Liver (tissue), 9 donors: ENCODE results near the gene FBXO34. TPM values are rescaled to one million over a fixed set of nuclear protein-coding genes. Genes with fewer than 3 reads are reported as not detected.
A peak's percentile ranks its signal among the peaks of the same experiment; 100 is the strongest.

Source experiments
- DNase-seq: peaks from one replicate; pipeline ENCODE4 v3.0.0-alpha.2; 2017; ENCODE audit warnings: low spot score
- H3K27ac ChIP-seq, 2 donors: one replicate each; pipeline ENCODE4 v1.7.0; 2013; ENCODE audit warnings: inconsistent platforms in 2 of 2, low read length in 2 of 2, control low read depth in 1 of 2, low read depth in 1 of 2, mild to moderate bottlenecking in 1 of 2
- H3K27me3 ChIP-seq, 4 donors: one replicate each; pipeline versions ENCODE4 v1.6.1 to v1.7.0; 2013; ENCODE audit warnings: low read length in 3 of 4, inconsistent platforms in 1 of 4, mild to moderate bottlenecking in 1 of 4, moderate library complexity in 1 of 4; ENCODE audit not compliant: control insufficient read depth in 4 of 4, insufficient read depth in 4 of 4
- H3K36me3 ChIP-seq, 4 donors: one replicate each; pipeline versions ENCODE4 v1.6.1 to v1.7.0; 2013; ENCODE audit warnings: low read length in 3 of 4, mild to moderate bottlenecking in 3 of 4, low read depth in 1 of 4, moderate library complexity in 1 of 4; ENCODE audit not compliant: control insufficient read depth in 4 of 4, insufficient read depth in 3 of 4
- H3K4me1 ChIP-seq, 4 donors: one replicate each; pipeline versions ENCODE4 v1.6.1 to v1.7.0; 2013; ENCODE audit warnings: low read length in 3 of 4, mild to moderate bottlenecking in 3 of 4, moderate library complexity in 1 of 4; ENCODE audit not compliant: control insufficient read depth in 4 of 4, insufficient read depth in 4 of 4
- H3K4me3 ChIP-seq, 3 donors: one replicate each; pipeline versions ENCODE4 v1.6.1 to v1.7.0; 2013; ENCODE audit warnings: low read length in 3 of 3, control low read depth in 1 of 3, low read depth in 1 of 3, mild to moderate bottlenecking in 1 of 3
- H3K9ac ChIP-seq, 2 donors: one replicate each; pipeline ENCODE4 v1.7.0; 2013; ENCODE audit warnings: low read length in 2 of 2, mild to moderate bottlenecking in 2 of 2, moderate library complexity in 2 of 2, control low read depth in 1 of 2, low read depth in 1 of 2
- H3K9me3 ChIP-seq, 4 donors: one replicate each; pipeline versions ENCODE4 v1.6.1 to v1.7.0; 2013; ENCODE audit warnings: low read length in 3 of 4; ENCODE audit not compliant: control insufficient read depth in 4 of 4
- FOXA1 ChIP-seq: IDR thresholded peaks from 2 replicates; pipeline ENCODE4 v1.6.1; 2016; ENCODE audit warnings: antibody characterized with exemption
- HNF4G ChIP-seq: IDR thresholded peaks from 2 replicates; pipeline ENCODE4 v1.6.1; 2016; ENCODE audit warnings: antibody characterized with exemption
- JUND ChIP-seq, 2 donors: IDR thresholded peaks; 2 replicates each; pipeline ENCODE4 v1.6.1; 2016; ENCODE audit warnings: antibody characterized with exemption in 2 of 2
- RAD21 ChIP-seq, 2 donors: IDR thresholded peaks; 2 replicates each; pipeline ENCODE4 v1.6.1; 2016; ENCODE audit warnings: antibody characterized with exemption in 2 of 2, mild to moderate bottlenecking in 2 of 2
- RXRA ChIP-seq, 2 donors: IDR thresholded peaks; 2 replicates each; pipeline ENCODE4 v1.6.1; 2017 to 2018; ENCODE audit warnings: antibody characterized with exemption in 2 of 2, mild to moderate bottlenecking in 1 of 2
- SP1 ChIP-seq: IDR thresholded peaks from 2 replicates; pipeline ENCODE4 v1.6.1; 2018; ENCODE audit warnings: antibody characterized with exemption, mild to moderate bottlenecking
- YY1 ChIP-seq: IDR thresholded peaks from 2 replicates; pipeline ENCODE4 v1.6.1; 2016; ENCODE audit warnings: antibody characterized with exemption, mild to moderate bottlenecking
- WGBS: extraction: QIAGEN DNeasy Blood & Tissue Kit; methylation state at CpG from one replicate; pipeline ENCODE4 v1.1.7; 2013; 5-methylcytosine and 5-hydroxymethylcytosine counted together
- polyA plus RNA-seq, 2 donors: library from polyadenylated mRNA; stranded (reverse) in 1 of 2; unstranded in 1 of 2; fragments of 200-250 nt in 1 of 2; fragments of >200 nt in 1 of 2; fragmentation: Nextera tagmentation in 1 of 2; extraction: Ambion mirVana in 1 of 2; gene quantifications; one replicate each; pipeline versions ENCODE4 v1.2.1 to v1.2.3, GENCODE V29; 2013 to 2015
- total RNA-seq, 2 donors: library from RNA; depleted of rRNA; stranded (reverse); fragments of >200 nt; gene quantifications; one replicate each; pipeline ENCODE4 v1.2.3, GENCODE V29; 2014
- TF ChIP-seq, protein P1 (sequence below): IDR thresholded peaks from 2 replicates; pipeline ENCODE4 v1.6.1; 2016; ENCODE audit warnings: antibody characterized with exemption
- TF ChIP-seq, protein P2 (sequence below): IDR thresholded peaks from 2 replicates; pipeline ENCODE4 v1.6.1; 2016; ENCODE audit warnings: antibody characterized with exemption, mild to moderate bottlenecking
- donor health status: healthy.
- donor health status: healthy.
- donor health status: healthy.
- donor health status: healthy.
- donor health status: healthy.

The FBXO34 gene
- total and polyA plus RNA-seq, 4 donors = 4.2 to 25.8 (median 10.1) TPM

DNA sequence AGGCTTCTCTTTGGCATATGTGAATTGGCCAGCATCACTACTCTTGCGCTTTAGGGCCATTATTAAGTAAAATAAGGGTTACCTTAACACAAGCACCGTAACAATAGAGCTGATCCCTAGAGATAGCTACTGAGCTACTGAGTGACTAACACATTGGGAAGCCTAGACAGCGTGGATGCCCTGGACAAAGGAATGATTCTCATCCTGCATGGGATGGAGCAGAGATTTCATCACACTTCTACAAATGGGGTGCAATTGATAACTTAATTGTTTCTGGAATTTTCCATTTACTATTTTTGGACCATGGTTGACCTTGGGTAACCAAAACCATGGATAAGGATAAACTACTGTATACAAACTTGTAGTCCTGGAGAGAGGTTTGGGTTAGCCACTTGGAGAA lies 57.1 kb downstream of the FBXO34 start:
- peaks cover 0 to 13% (median 5%) of the 10 kb centered on the region in 4 donors for H3K4me1 ChIP-seq
- no peak overlapping the region for H3K4me3 ChIP-seq
- no peak overlapping the region for H3K27ac ChIP-seq
- no peak overlapping the region for H3K9ac ChIP-seq
- no peaks in the 10 kb centered on the region for H3K9me3 ChIP-seq
- no peak for DNase-seq
- 96% methylated on average over 3 of the region's 3 CpGs for WGBS
- no peak for TF ChIP-seq HNF4G
- no peaks in the 10 kb centered on the region for H3K27me3 ChIP-seq
- peaks cover 0 to 2% (median 0%) of the 10 kb centered on the region in 4 donors for H3K36me3 ChIP-seq

DNA sequence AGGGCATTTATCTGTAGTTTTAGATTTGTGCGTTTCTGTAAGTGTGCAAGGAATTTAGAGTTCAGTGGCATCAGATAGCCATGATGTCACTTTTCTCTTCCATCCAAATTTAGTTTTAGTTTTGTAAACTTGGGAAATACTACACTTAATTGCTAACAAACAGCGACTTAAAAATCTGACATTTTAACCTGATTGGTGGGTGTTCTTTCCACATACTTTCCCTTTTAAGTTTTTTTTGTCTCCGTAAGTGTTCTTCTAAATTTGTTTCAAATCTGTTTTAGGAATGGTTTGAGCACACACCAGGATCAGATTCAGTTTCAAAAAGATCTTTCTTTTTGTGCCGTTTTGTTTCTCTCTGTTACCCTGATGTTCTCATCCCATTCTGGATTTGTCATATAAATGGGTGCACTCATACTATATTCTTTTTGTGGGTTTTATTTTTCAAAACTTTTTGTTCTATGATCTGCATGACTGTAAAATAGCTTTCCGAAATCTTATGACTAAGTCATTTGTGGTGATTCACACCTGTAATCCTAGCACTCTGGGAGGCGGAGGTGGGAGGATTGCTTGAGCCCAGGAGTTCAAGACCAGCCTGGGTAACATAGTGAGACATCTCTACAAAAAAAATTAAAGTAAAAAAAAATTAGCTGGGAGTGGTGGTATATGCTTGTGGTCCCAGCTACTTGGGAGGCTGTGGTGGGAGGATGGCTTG lies 58.9 kb downstream of the FBXO34 start:
- TF ChIP-seq JUND (IDR thresholded peaks at IDR 0.05) (no peak), RXRA (IDR thresholded peaks at IDR 0.05) (no peak), FOXA1 (no peak), SP1 (no peak), RAD21 (IDR thresholded peaks at IDR 0.05) (no peak)
- TF ChIP-seq, protein P1, sequence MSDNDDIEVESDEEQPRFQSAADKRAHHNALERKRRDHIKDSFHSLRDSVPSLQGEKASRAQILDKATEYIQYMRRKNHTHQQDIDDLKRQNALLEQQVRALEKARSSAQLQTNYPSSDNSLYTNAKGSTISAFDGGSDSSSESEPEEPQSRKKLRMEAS = no peak
- TF ChIP-seq, protein P2, sequence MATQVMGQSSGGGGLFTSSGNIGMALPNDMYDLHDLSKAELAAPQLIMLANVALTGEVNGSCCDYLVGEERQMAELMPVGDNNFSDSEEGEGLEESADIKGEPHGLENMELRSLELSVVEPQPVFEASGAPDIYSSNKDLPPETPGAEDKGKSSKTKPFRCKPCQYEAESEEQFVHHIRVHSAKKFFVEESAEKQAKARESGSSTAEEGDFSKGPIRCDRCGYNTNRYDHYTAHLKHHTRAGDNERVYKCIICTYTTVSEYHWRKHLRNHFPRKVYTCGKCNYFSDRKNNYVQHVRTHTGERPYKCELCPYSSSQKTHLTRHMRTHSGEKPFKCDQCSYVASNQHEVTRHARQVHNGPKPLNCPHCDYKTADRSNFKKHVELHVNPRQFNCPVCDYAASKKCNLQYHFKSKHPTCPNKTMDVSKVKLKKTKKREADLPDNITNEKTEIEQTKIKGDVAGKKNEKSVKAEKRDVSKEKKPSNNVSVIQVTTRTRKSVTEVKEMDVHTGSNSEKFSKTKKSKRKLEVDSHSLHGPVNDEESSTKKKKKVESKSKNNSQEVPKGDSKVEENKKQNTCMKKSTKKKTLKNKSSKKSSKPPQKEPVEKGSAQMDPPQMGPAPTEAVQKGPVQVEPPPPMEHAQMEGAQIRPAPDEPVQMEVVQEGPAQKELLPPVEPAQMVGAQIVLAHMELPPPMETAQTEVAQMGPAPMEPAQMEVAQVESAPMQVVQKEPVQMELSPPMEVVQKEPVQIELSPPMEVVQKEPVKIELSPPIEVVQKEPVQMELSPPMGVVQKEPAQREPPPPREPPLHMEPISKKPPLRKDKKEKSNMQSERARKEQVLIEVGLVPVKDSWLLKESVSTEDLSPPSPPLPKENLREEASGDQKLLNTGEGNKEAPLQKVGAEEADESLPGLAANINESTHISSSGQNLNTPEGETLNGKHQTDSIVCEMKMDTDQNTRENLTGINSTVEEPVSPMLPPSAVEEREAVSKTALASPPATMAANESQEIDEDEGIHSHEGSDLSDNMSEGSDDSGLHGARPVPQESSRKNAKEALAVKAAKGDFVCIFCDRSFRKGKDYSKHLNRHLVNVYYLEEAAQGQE = no peak

DNA sequence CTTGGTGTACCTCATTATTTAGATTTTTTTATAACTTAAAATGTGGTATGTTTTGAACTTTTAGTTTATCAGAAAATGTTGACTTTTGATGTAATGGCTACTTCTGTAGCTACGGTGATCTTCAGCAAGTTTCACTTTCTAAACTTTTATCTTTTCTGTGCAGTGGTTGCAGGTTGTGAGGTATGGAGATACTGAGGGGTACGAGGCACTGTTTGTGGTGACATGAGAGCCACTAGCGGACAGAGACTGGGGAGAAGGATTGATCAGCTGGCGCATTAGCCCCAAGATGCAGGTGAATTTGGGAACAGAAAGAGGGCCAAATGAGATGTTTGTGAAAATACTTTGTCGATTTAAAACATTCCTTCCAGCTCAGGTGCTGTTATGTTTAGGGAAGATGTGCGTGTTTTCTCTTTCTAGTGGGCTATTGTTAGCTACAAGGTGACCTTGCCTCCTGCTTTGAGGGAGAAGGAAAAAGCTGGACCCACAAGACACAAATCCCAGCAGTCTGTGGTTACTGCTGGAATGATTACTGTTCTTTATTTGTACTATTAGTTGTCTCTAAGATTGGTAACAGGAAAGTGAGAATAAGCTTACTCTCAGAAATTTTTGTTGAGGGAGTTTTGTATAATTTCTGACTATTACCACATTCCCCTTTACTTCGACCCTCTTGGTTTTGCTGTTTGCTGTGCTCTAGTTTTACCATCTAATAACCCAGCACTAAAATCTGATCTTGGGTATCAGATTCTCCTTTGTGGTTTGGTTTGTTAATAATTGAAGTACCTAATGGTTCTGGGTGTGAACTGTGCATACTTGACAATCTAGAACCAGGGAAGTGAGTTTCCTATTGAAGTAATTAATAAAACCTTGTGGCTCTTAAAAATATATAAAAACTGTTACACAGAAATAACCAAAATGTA lies 61.7 kb downstream of the FBXO34 start:
- 56% methylated on average over 7 of the region's 7 CpGs for WGBS
- Histone ChIP-seq H3K9ac (no peak overlapping the region), H3K4me3 (no peak overlapping the region), H3K27ac (no peak overlapping the region), H3K9me3 (no peaks in the 10 kb centered on the region), H3K4me1 (peaks cover 0 to 13% (median 6%) of the 10 kb centered on the region in 4 donors), H3K36me3 (no peaks in the 10 kb centered on the region), H3K27me3 (no peaks in the 10 kb centered on the region)
- no peak for DNase-seq
- TF ChIP-seq RXRA (IDR thresholded peaks at IDR 0.05) (no peak), FOXA1 (no peak), YY1 (peak; percentile 29)

More for the DNA sequence above, 58.9 kb downstream of the FBXO34 start:
- H3K9ac ChIP-seq = no peak overlapping the region
- no peaks in the 10 kb centered on the region for H3K36me3 ChIP-seq
- WGBS = 83% methylated on average over 6 of the region's 6 CpGs
- no peaks in the 10 kb centered on the region for H3K27me3 ChIP-seq
- H3K4me3 ChIP-seq = no peak overlapping the region
- no peak for DNase-seq
- peaks cover 0 to 13% (median 6%) of the 10 kb centered on the region in 4 donors for H3K4me1 ChIP-seq
- H3K9me3 ChIP-seq = no peaks in the 10 kb centered on the region
- H3K27ac ChIP-seq = no peak overlapping the region
